ENCODE data around the gene UNC13B. TPM values are rescaled to one million over a fixed set of nuclear protein-coding genes. Genes with fewer than 3 reads are reported as not detected.

The UNC13B gene
- total RNA-seq, 1 experiment from 2014 or later, result 49.3 TPM

GRCh38 chr9:35395076-35395705, 233.4 kb downstream of the UNC13B start:
- DNase-seq (ENCODE audit: low spot score) (no peak), ATAC-seq (no peak)
- Mint-ChIP-seq H3K27ac (no peak overlapping the region), H3K4me3 (no peak overlapping the region), H3K9me3 (no peaks in the 10 kb centered on the region), H3K4me1 (no peaks in the 10 kb centered on the region), H3K36me3 (peaks cover 15% of the 10 kb centered on the region), H3K27me3 (ENCODE audit: low read depth) (no peaks in the 10 kb centered on the region)
- no peak for TF ChIP-seq CTCF (IDR thresholded peaks at IDR 0.05)
- TF ChIP-seq ZNF425 (CRISPR knock-in tag; conservative IDR thresholded peaks at IDR 0.05), result no peak
- TF ChIP-seq GRHL2 (CRISPR knock-in tag; IDR thresholded peaks at IDR 0.05; ENCODE audit: insufficient replicate concordance, severe bottlenecking), result no peak
- TF ChIP-seq RELA (CRISPR knock-in tag; IDR thresholded peaks at IDR 0.05; ENCODE audit: borderline replicate concordance), result no peak
- no peak for TF ChIP-seq JAZF1 (CRISPR knock-in tag; IDR thresholded peaks at IDR 0.05)
- no peak for TF ChIP-seq ZNF423 (CRISPR knock-in tag; IDR thresholded peaks at IDR 0.05)
- TF ChIP-seq RORB (CRISPR knock-in tag; IDR thresholded peaks at IDR 0.05), result no peak
- no peak for TF ChIP-seq SP1 (CRISPR knock-in tag; conservative IDR thresholded peaks at IDR 0.05)
- TF ChIP-seq NR2C2 (CRISPR knock-in tag; IDR thresholded peaks at IDR 0.05), result no peak
- TF ChIP-seq ATF3 (CRISPR knock-in tag; conservative IDR thresholded peaks at IDR 0.05), result no peak
- TF ChIP-seq HMGXB4 (CRISPR knock-in tag; IDR thresholded peaks at IDR 0.05), result no peak
- TF ChIP-seq IRF2 (CRISPR knock-in tag; IDR thresholded peaks at IDR 0.05; ENCODE audit: borderline replicate concordance, low read depth), result no peak
- TF ChIP-seq EMX1 (CRISPR knock-in tag; IDR thresholded peaks at IDR 0.05), result no peak
- no peak for TF ChIP-seq ATF2 (CRISPR knock-in tag; IDR thresholded peaks at IDR 0.05; ENCODE audit: borderline replicate concordance, low read depth)
- POLR2A ChIA-PET, result no interaction called here
- CTCF ChIA-PET, result no interaction called here

GRCh38 chr9:35395706-35396101, 233.9 kb downstream of the UNC13B start:
- ChIA-PET POLR2A (no interaction called here), CTCF (no interaction called here)
- TF ChIP-seq SOX15 (CRISPR knock-in tag; IDR thresholded peaks at IDR 0.05) (no peak), NFE2L1 (CRISPR knock-in tag; IDR thresholded peaks at IDR 0.05) (no peak), JUN (CRISPR knock-in tag; IDR thresholded peaks at IDR 0.05) (no peak), ZNF423 (CRISPR knock-in tag; IDR thresholded peaks at IDR 0.05) (no peak), TP53 (CRISPR knock-in tag; IDR thresholded peaks at IDR 0.05) (no peak), PREB (CRISPR knock-in tag; IDR thresholded peaks at IDR 0.05; ENCODE audit: borderline replicate concordance) (no peak)
- no peaks in the 10 kb centered on the region for H3K27me3 Mint-ChIP-seq (ENCODE audit: low read depth)
- no peak overlapping the region for H3K27ac Mint-ChIP-seq
- H3K4me1 Mint-ChIP-seq, result no peaks in the 10 kb centered on the region
- no peak overlapping the region for H3K4me3 Mint-ChIP-seq
- H3K36me3 Mint-ChIP-seq, result peaks cover 20% of the 10 kb centered on the region
- DNase-seq (ENCODE audit: low spot score) (no peak), ATAC-seq (no peak)
- no peaks in the 10 kb centered on the region for H3K9me3 Mint-ChIP-seq
